Adrenal gland (tissue), 12 donors: Measurements from ENCODE around the gene ADAMTSL1. TPM values are rescaled to one million over a fixed set of nuclear protein-coding genes. Genes with fewer than 3 reads are reported as not detected.

ENCODE experiments used
- DNase-seq, 7 donors: peaks; one replicate each; pipeline ENCODE4 v3.0.0-alpha.2; 2019 to 2020
- H3K27ac ChIP-seq, 5 donors: fragments of 200-600 bp; sonication (generic) in 4 of 5; 1 replicate in 3 of 5; 2 replicates in 2 of 5; pipeline versions ENCODE4 v1.5.1 to v1.8.0; 2016 to 2020; ENCODE audit warnings: mild to moderate bottlenecking in 1 of 5
- H3K27me3 ChIP-seq: fragments of 200-600 bp; 2 replicates; pipeline ENCODE4 v1.8.0; 2021
- H3K36me3 ChIP-seq, 2 donors: fragments of 200-600 bp; replicated peaks in 1 of 2; 1 replicate in 1 of 2; 2 replicates in 1 of 2; pipeline versions ENCODE4 v1.5.1 to v1.8.0; 2018 to 2022
- H3K4me1 ChIP-seq, 2 donors: fragments of 200-600 bp; replicated peaks in 1 of 2; 1 replicate in 1 of 2; 2 replicates in 1 of 2; pipeline versions ENCODE4 v1.5.1 to v1.8.0; 2018 to 2021
- H3K4me3 ChIP-seq, 4 donors: fragments of 200-600 bp; sonication (generic) in 3 of 4; one replicate each; pipeline ENCODE4 v1.5.1; 2016 to 2018
- H3K9me3 ChIP-seq, 3 donors: fragments of 200-600 bp; sonication (generic) in 1 of 3; replicated peaks in 1 of 3; 1 replicate in 2 of 3; 2 replicates in 1 of 3; pipeline versions ENCODE4 v1.5.1 to v1.8.0; 2016 to 2021
- CTCF ChIP-seq, 6 experiments: fragments of 450-650 bp in 4 of 6; fragments of 200-600 bp in 2 of 6; sonication (generic) in 1 of 6; IDR thresholded peaks; 1 replicate in 5 of 6; 2 replicates in 1 of 6; pipeline versions ENCODE4 v1.5.1 to v1.8.0; 2016 to 2021; ENCODE audit warnings: antibody characterized with exemption in 6 of 6, mild to moderate bottlenecking in 2 of 6, moderate library complexity in 1 of 6
- POLR2A ChIP-seq, 2 donors: fragments of 450-650 bp; IDR thresholded peaks; one replicate each; pipeline ENCODE4 v1.6.1; 2017; ENCODE audit warnings: antibody characterized with exemption in 2 of 2, mild to moderate bottlenecking in 2 of 2, moderate library complexity in 1 of 2
- WGBS, 4 donors: extraction: QIAGEN DNeasy Blood & Tissue Kit in 2 of 4; methylation state at CpG; one replicate each; pipeline versions ENCODE4 v1.1.5 to v1.1.7; 2013 to 2017; 5-methylcytosine and 5-hydroxymethylcytosine counted together
- intact Hi-C, 2 donors: fragments of 100-400 bp; cut with DNase I; formaldehyde crosslinking; loops; one replicate each; pipeline versions ENCODE4 v1.14.1 to v1.15.0; 2022 to 2023
- polyA plus RNA-seq, 3 donors: library from polyadenylated mRNA; stranded (reverse); fragments of 200-250 nt in 2 of 3; fragments of 350-450 nt in 1 of 3; fragmentation: Illumina TruSeq in 1 of 3; extraction: RNeasy Lipid Tissue Mini Kit (QIAGEN cat#74804) in 1 of 3; gene quantifications; one replicate each; pipeline ENCODE4 v1.2.3, GENCODE V29; 2013 to 2014
- total RNA-seq, 9 donors: library from RNA; depleted of rRNA in 4 of 9; stranded (reverse); fragments of >200 nt in 4 of 9; fragments of 120-200 nt in 1 of 9; fragmentation: NEBNext Ultra II Directional in 1 of 9; extraction: Animal tissue kit (Norgen Biotek cat#: 25700) in 1 of 9; gene quantifications; one replicate each; pipeline versions ENCODE4 v1.1.0 to v1.2.4, GENCODE V29; 2013 to 2023
- donor health status: healthy with polysubstance abuse.
- donor health status: Bipolar disorder and iron deficiency.
- donor health status: DM: yes; HTN: yes; CAD: no.
- donor health status: DM: no; HTN: no; CAD: no.
- donor health status: DM: no; HTN: no; CAD: no.
- donor health status: DM: yes; HTN: yes; CAD: no.

The ADAMTSL1 gene
- total and polyA plus RNA-seq, 12 donors: 4.9 to 38.1 (median 20.6) TPM

GRCh38 chr9:18857769-18858168, 383.8 kb downstream of the ADAMTSL1 start:
- 18 to 50% (median 28%) methylated on average over 1 of the region's 1 CpG for WGBS, 4 donors
- no peak for TF ChIP-seq POLR2A (IDR thresholded peaks at IDR 0.05)
- TF ChIP-seq CTCF (IDR thresholded peaks at IDR 0.05): no peak
- peak overlapping the region in 2 of 5 donors; percentile 59 to 67 for H3K27ac ChIP-seq
- no peaks in the 10 kb centered on the region for H3K27me3 ChIP-seq
- intact Hi-C loops: no loop called here
- H3K4me3 ChIP-seq: no peak overlapping the region
- no peaks in the 10 kb centered on the region for H3K9me3 ChIP-seq
- DNase-seq: no peak
- H3K36me3 ChIP-seq: no peaks in the 10 kb centered on the region
- H3K4me1 ChIP-seq: peaks cover 18 to 38% of the 10 kb centered on the region in 2 donors

GRCh38 chr9:18861609-18862544, 387.9 kb downstream of the ADAMTSL1 start:
- intact Hi-C loops: no loop called here
- H3K36me3 ChIP-seq: no peaks in the 10 kb centered on the region
- peak in 5 of 7 donors; percentile 16 to 56 (median 26) for DNase-seq
- H3K4me3 ChIP-seq: no peak overlapping the region
- no peaks in the 10 kb centered on the region for H3K27me3 ChIP-seq
- peak overlapping the region in 1 of 5 donors; percentile 55 for H3K27ac ChIP-seq
- no peaks in the 10 kb centered on the region for H3K9me3 ChIP-seq
- H3K4me1 ChIP-seq: peaks cover 7 to 22% of the 10 kb centered on the region in 2 donors
- TF ChIP-seq POLR2A (IDR thresholded peaks at IDR 0.05) (no peak), CTCF (IDR thresholded peaks at IDR 0.05) (no peak)
- 61 to 72% (median 66%) methylated on average over 13 to 14 of the region's 14 CpGs for WGBS, 4 donors

- H3K9me3 ChIP-seq: no peaks in the 10 kb centered on the region
- H3K27ac ChIP-seq: no peak overlapping the region
- intact Hi-C loops: no loop called here
- no peaks in the 10 kb centered on the region for H3K27me3 ChIP-seq
- no peak overlapping the region for H3K4me3 ChIP-seq
- no peak for TF ChIP-seq CTCF (IDR thresholded peaks at IDR 0.05)
- TF ChIP-seq POLR2A (IDR thresholded peaks at IDR 0.05): no peak
- 84 to 90% (median 86%) methylated on average over 4 of the region's 4 CpGs for WGBS, 4 donors
- DNase-seq: no peak
- peaks cover 4 to 15% of the 10 kb centered on the region in 2 donors for H3K4me1 ChIP-seq
- no peaks in the 10 kb centered on the region for H3K36me3 ChIP-seq
Measured at GRCh38 chr9:18863791-18864190, 389.8 kb downstream of the ADAMTSL1 start.

- 71 to 97% (median 89%) methylated on average over 1 of the region's 1 CpG for WGBS, 4 donors
- DNase-seq: no peak
- Histone ChIP-seq H3K9me3 (no peaks in the 10 kb centered on the region), H3K36me3 (no peaks in the 10 kb centered on the region), H3K4me1 (peaks cover 4 to 15% of the 10 kb centered on the region in 2 donors), H3K27me3 (no peaks in the 10 kb centered on the region), H3K27ac (no peak overlapping the region), H3K4me3 (no peak overlapping the region)
- intact Hi-C loops: no loop called here
- TF ChIP-seq POLR2A (IDR thresholded peaks at IDR 0.05): no peak
- no peak for TF ChIP-seq CTCF (IDR thresholded peaks at IDR 0.05)
Measured at GRCh38 chr9:18864516-18864915, 390.6 kb downstream of the ADAMTSL1 start.
